ENCODE results near the gene SMURF2. TPM values are rescaled to one million over a fixed set of nuclear protein-coding genes. Genes with fewer than 3 reads are reported as not detected.

SMURF2 gene
- total RNA-seq, 1 experiment from 2014 or later: 57.6 TPM

DNA sequence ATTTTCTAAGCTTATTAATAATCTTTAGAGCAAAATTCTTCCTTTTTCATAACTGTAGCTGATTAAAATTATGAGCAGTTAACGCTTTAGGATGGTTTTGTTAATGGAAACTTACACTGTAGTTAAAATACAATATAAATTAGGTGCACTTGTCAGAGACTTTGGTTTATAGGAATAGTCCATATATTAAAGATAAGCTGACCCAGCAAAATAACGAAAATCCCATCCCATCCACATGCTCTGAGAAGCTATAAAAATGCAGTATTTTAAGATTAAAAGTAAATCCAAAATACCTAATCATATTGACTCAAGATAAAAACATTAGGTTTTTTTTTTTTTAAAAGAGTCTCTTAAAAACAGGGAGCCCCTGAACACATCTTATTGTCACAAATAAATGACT lies 117.4 kb downstream of the SMURF2 start:
- no peaks in the 10 kb centered on the region for H3K9me2 ChIP-seq (ENCODE audit: insufficient read depth)
- TF ChIP-seq CTCF (conservative IDR thresholded peaks at IDR 0.05) (no peak), EZH2 (IDR thresholded peaks at IDR 0.05; ENCODE audit: low read depth) (no peak)
- no TSS peak for BruUV-seq (replicated peaks)
- no peak overlapping the region for H3K4me3 ChIP-seq
- peaks cover 81% of the 10 kb centered on the region for H3F3A ChIP-seq (ENCODE audit: insufficient read depth, low read depth)
- no peaks in the 10 kb centered on the region for H3K27me3 ChIP-seq (ENCODE audit: insufficient read depth, low read depth)
- no peaks in the 10 kb centered on the region for H3K9me3 ChIP-seq (ENCODE audit: insufficient read depth, low read depth)
- peaks cover 4% of the 10 kb centered on the region for H4K20me1 ChIP-seq (ENCODE audit: insufficient read depth)
- ChIA-PET CTCF (no interaction called here), POLR2A (ENCODE audit: unreplicated experiment) (no interaction called here)
- H3K79me2 ChIP-seq (ENCODE audit: low read depth): no peaks in the 10 kb centered on the region
- peaks cover 36% of the 10 kb centered on the region for H3K36me3 ChIP-seq (ENCODE audit: low read depth)
- H2AFZ ChIP-seq: no peak overlapping the region
- intact Hi-C loops (cut with micrococcal nuclease; ENCODE audit: unreplicated experiment): no loop called here
- DNase-seq: no peak
- no peak overlapping the region for H3K27ac ChIP-seq
- no peak overlapping the region for H3K4me2 ChIP-seq
- no peaks in the 10 kb centered on the region for H3K4me1 ChIP-seq (replicated peaks; ENCODE audit: insufficient read depth)

DNA sequence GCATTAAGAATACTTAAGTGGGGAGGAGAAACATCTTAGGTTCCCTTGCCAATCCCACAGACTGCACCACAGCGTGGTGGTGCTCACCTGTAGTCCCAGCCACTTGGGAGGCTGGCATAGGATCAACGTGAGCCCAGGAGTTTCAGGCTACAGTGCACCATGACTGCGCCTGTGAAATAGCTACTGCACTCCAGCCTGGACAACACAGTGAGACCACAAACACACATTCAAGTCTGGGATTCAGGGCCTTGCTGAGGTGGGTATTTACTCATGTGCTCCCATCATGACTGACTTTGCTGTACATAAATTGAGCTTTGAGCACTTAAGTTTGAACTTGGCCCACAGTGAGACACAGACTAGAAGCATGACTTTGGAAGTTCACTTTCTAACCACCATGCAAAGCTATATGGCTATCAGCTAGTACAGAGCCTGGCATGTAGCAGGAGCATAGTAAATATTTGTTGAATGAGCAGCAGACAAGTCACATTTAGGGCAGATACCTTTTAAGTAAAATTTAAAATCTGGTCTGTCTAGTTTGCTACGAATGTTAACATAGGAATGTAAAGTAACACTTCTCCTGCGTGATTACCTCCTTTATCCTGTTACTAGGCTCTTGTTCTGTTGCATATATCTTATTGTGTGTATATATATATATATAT lies 121.9 kb downstream of the SMURF2 start:
- Histone ChIP-seq H3K27ac (no peak overlapping the region), H3K4me1 (replicated peaks; ENCODE audit: insufficient read depth) (no peaks in the 10 kb centered on the region), H3F3A (ENCODE audit: insufficient read depth, low read depth) (peaks cover 85% of the 10 kb centered on the region; the same call in 1 of the 2 replicates), H3K36me3 (ENCODE audit: low read depth) (peaks cover 47% of the 10 kb centered on the region), H3K79me2 (ENCODE audit: low read depth) (no peaks in the 10 kb centered on the region), H3K4me2 (no peak overlapping the region), H3K4me3 (no peak overlapping the region), H4K20me1 (ENCODE audit: insufficient read depth) (peaks cover 4% of the 10 kb centered on the region), H3K27me3 (ENCODE audit: insufficient read depth, low read depth) (no peaks in the 10 kb centered on the region), H3K9me3 (ENCODE audit: insufficient read depth, low read depth) (no peaks in the 10 kb centered on the region), H2AFZ (no peak overlapping the region), H3K9me2 (ENCODE audit: insufficient read depth) (no peaks in the 10 kb centered on the region)
- intact Hi-C loops (cut with micrococcal nuclease; ENCODE audit: unreplicated experiment): no loop called here
- ChIA-PET CTCF (interaction anchor here (0.7 kb wide), 2 partner anchors 120 to 171 kb away, joined by 4 to 5 read pairs; no protein-coding TSS in a partner anchor), POLR2A (ENCODE audit: unreplicated experiment) (no interaction called here)
- BruUV-seq (replicated peaks): no TSS peak
- TF ChIP-seq CTCF (conservative IDR thresholded peaks at IDR 0.05): no peak
- no peak for TF ChIP-seq EZH2 (IDR thresholded peaks at IDR 0.05; ENCODE audit: low read depth)
- no peak for DNase-seq

- POLR2A ChIA-PET (ENCODE audit: unreplicated experiment): interaction anchor here (0.6 to 0.7 kb wide), 2 partner anchors 32 to 182 kb away, joined by 4 to 5 read pairs; no protein-coding TSS in a partner anchor
- CTCF ChIA-PET: no interaction called here
- Histone ChIP-seq H3K36me3 (ENCODE audit: low read depth) (peaks cover 45% of the 10 kb centered on the region; the same call in 1 of the 2 replicates), H3K9me2 (ENCODE audit: insufficient read depth) (no peaks in the 10 kb centered on the region), H3K27ac (no peak overlapping the region), H4K20me1 (ENCODE audit: insufficient read depth) (0 out of 2 replicates have a peak, but pooled peaks cover 1% of the 10 kb centered on the region), H3K79me2 (ENCODE audit: low read depth) (no peaks in the 10 kb centered on the region), H3F3A (ENCODE audit: insufficient read depth, low read depth) (peaks cover 84% of the 10 kb centered on the region; the same call in 1 of the 2 replicates), H3K4me3 (no peak overlapping the region), H3K4me2 (no peak overlapping the region), H3K27me3 (ENCODE audit: insufficient read depth, low read depth) (no peaks in the 10 kb centered on the region), H3K9me3 (ENCODE audit: insufficient read depth, low read depth) (no peaks in the 10 kb centered on the region), H2AFZ (no peak overlapping the region), H3K4me1 (replicated peaks; ENCODE audit: insufficient read depth) (no peaks in the 10 kb centered on the region)
- TF ChIP-seq CTCF (conservative IDR thresholded peaks at IDR 0.05): no peak
- no peak for TF ChIP-seq EZH2 (IDR thresholded peaks at IDR 0.05; ENCODE audit: low read depth)
- intact Hi-C loops (cut with micrococcal nuclease; ENCODE audit: unreplicated experiment): no loop called here
- BruUV-seq (replicated peaks): no TSS peak
- DNase-seq: no peak
Observed at GRCh38 chr17:64538508-64539130, 123.5 kb downstream of the SMURF2 start.

Measured in PC-9 (cell line).